ENCODE measurements around the gene BMP2. TPM values are rescaled to one million over a fixed set of nuclear protein-coding genes. Genes with fewer than 3 reads are reported as not detected.
A peak's percentile ranks its signal among the peaks of the same experiment; 100 is the strongest.

Gene BMP2
- total RNA-seq, 4 donors from 2014 or later = 1.6 to 4.3 (median 2.9) TPM

DNA sequence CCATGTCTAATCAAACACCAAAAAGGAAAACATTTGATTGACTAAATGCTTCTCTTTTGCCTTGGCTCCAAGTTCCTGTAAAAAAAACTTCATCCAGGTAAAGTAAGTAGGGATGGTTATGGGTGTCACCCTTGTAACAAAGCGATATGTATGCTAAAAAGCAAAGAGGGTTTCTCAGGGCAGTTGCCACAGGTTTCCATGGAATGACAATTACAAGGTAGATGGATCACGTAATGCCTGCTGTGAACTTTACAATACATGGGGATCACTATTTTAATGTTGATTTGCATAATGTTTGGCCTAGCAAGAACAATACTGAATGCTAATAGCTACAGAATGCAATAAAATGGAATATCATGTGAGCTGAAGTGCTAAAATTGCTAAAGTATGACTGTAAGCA lies 2.9 kb upstream of the BMP2 start:
- H3K4me1 ChIP-seq = peaks cover 0 to 9% of the 10 kb centered on the region in 2 donors
- no peaks in the 10 kb centered on the region for H3K9me3 ChIP-seq
- in situ Hi-C loops (cut with MboI; ENCODE audit: low sequenced_read_pairs in 4 of 4) = loop anchor here in 3 of 4 donors (25.0 kb wide), 1 partner anchor 523 kb away; no protein-coding TSS in a partner anchor
- no peak for ATAC-seq
- no peaks in the 10 kb centered on the region for H3K36me3 ChIP-seq
- no peak for TF ChIP-seq POLR2A (IDR thresholded peaks at IDR 0.05)
- TF ChIP-seq, protein P1, sequence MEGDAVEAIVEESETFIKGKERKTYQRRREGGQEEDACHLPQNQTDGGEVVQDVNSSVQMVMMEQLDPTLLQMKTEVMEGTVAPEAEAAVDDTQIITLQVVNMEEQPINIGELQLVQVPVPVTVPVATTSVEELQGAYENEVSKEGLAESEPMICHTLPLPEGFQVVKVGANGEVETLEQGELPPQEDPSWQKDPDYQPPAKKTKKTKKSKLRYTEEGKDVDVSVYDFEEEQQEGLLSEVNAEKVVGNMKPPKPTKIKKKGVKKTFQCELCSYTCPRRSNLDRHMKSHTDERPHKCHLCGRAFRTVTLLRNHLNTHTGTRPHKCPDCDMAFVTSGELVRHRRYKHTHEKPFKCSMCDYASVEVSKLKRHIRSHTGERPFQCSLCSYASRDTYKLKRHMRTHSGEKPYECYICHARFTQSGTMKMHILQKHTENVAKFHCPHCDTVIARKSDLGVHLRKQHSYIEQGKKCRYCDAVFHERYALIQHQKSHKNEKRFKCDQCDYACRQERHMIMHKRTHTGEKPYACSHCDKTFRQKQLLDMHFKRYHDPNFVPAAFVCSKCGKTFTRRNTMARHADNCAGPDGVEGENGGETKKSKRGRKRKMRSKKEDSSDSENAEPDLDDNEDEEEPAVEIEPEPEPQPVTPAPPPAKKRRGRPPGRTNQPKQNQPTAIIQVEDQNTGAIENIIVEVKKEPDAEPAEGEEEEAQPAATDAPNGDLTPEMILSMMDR (IDR thresholded peaks at IDR 0.05 in 4 of 5, conservative IDR thresholded peaks at IDR 0.05 in 1 of 5) = no peak
- no peak overlapping the region for H3K4me3 ChIP-seq
- intact Hi-C loops (cut with DNase I; ENCODE audit: low total_unique reads) = loop anchor here (5.0 to 10.0 kb wide), 3 partner anchors 130 to 1090 kb away; no protein-coding TSS in a partner anchor
- H3K27me3 ChIP-seq = peaks cover under 1 to 5% (median under 1%) of the 10 kb centered on the region in 3 donors
- H3K27ac ChIP-seq = no peak overlapping the region
- no peak for DNase-seq

DNA sequence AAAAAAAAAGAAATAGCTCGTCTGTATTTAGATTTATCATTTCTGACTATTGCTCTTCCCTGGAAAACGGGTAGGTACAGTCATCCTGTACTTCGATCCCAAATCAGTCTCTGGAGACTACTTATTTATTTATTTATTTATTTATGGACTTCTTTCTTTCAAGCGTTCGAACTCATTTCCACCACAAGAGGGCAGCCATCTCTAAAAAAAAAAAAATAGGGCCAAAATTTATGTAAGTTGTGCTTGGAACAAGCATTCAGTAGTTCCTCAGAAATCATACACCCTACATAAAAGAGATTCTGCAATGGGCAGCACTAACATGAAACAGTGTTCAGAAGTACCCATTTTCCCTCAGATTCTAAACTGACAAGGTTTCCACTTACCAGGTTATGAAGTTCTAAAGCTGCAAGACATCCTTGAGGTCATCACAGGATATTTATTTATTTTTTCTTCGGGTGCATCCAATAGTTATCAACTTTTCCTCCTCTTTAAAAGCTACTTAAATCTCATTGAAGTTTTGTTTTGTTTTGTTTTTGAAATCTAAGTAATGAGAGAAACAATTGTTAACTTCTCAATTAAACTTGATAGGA lies 1.9 kb upstream of the BMP2 start:
- Histone ChIP-seq H3K4me3 (no peak overlapping the region), H3K36me3 (no peaks in the 10 kb centered on the region), H3K9me3 (no peaks in the 10 kb centered on the region), H3K27me3 (peaks cover 3 to 14% (median 10%) of the 10 kb centered on the region in 3 donors), H3K4me1 (peaks cover 0 to 15% of the 10 kb centered on the region in 2 donors), H3K27ac (no peak overlapping the region)
- DNase-seq (no peak), ATAC-seq (no peak)
- intact Hi-C loops (cut with DNase I; ENCODE audit: low total_unique reads) = loop anchor here (5.0 to 10.0 kb wide), 3 partner anchors 131 to 1089 kb away; no protein-coding TSS in a partner anchor
- in situ Hi-C loops (cut with MboI; ENCODE audit: low sequenced_read_pairs in 4 of 4) = loop anchor here in 3 of 4 donors (25.0 kb wide), 1 partner anchor 522 kb away; no protein-coding TSS in a partner anchor
- TF ChIP-seq, protein P1 (IDR thresholded peaks at IDR 0.05 in 4 of 5, conservative IDR thresholded peaks at IDR 0.05 in 1 of 5) = peak in 4 of 5 experiments; percentile 18 to 61 (median 49)
- no peak for TF ChIP-seq POLR2A (IDR thresholded peaks at IDR 0.05)

GRCh38 chr20:6766433-6766832 lies 1.1 kb upstream of the BMP2 start:
- TF ChIP-seq POLR2A (IDR thresholded peaks at IDR 0.05) = no peak
- TF ChIP-seq, protein P1 (IDR thresholded peaks at IDR 0.05 in 4 of 5, conservative IDR thresholded peaks at IDR 0.05 in 1 of 5) = no peak
- Histone ChIP-seq H3K4me1 (peaks cover 0 to 15% of the 10 kb centered on the region in 2 donors), H3K36me3 (no peaks in the 10 kb centered on the region), H3K4me3 (no peak overlapping the region), H3K27ac (peak overlapping the region in 1 of 4 donors; percentile 11), H3K27me3 (peaks cover 3 to 16% (median 15%) of the 10 kb centered on the region in 3 donors), H3K9me3 (no peaks in the 10 kb centered on the region)
- in situ Hi-C loops (cut with MboI; ENCODE audit: low sequenced_read_pairs in 4 of 4) = loop anchor here in 3 of 4 donors (25.0 kb wide), 1 partner anchor 521 kb away; no protein-coding TSS in a partner anchor
- DNase-seq (no peak), ATAC-seq (no peak)
- intact Hi-C loops (cut with DNase I; ENCODE audit: low total_unique reads) = loop anchor here (5.0 to 10.0 kb wide), 3 partner anchors 132 to 1088 kb away; no protein-coding TSS in a partner anchor

GRCh38 chr20:6767126-6767535 lies 355 bp upstream of the BMP2 start:
- ATAC-seq (no peak), DNase-seq (no peak)
- in situ Hi-C loops (cut with MboI; ENCODE audit: low sequenced_read_pairs in 4 of 4) (loop anchor here in 3 of 4 donors (25.0 kb wide), 1 partner anchor 520 kb away; no protein-coding TSS in a partner anchor), intact Hi-C loops (cut with DNase I; ENCODE audit: low total_unique reads) (loop anchor here (5.0 to 10.0 kb wide), 3 partner anchors 132 to 1088 kb away; no protein-coding TSS in a partner anchor)
- H3K27ac ChIP-seq = peak overlapping the region; percentile 15 to 71 (median 56)
- H3K4me3 ChIP-seq = peak overlapping the region; percentile 49 to 69 (median 54)
- TF ChIP-seq POLR2A (IDR thresholded peaks at IDR 0.05) = no peak
- TF ChIP-seq, protein P1 (IDR thresholded peaks at IDR 0.05 in 4 of 5, conservative IDR thresholded peaks at IDR 0.05 in 1 of 5) = peak in 1 of 5 experiments; percentile 19
- peaks cover 3 to 16% (median 15%) of the 10 kb centered on the region in 3 donors for H3K27me3 ChIP-seq
- H3K36me3 ChIP-seq = no peaks in the 10 kb centered on the region
- no peaks in the 10 kb centered on the region for H3K9me3 ChIP-seq
- H3K4me1 ChIP-seq = peaks cover 0 to 15% of the 10 kb centered on the region in 2 donors

All from gastrocnemius medialis (tissue), 4 donors.